GM12891 (cell line): Measurements from ENCODE around the gene C9orf152.
A peak's percentile ranks its signal among the peaks of the same experiment; 100 is the strongest.
"Not testable (repeated sequence)": the region's sequence is repeated elsewhere in the genome, so short reads cannot be mapped to it uniquely, and the experiment has no call there.

Experiments
- DNase-seq: peaks from one replicate; pipeline ENCODE4 v3.0.0; 2011; ENCODE audit warnings: low spot score; ENCODE audit not compliant: insufficient read length
- FAIRE-seq: peaks from 2 replicates; lab custom pipeline; 2011; peaks lifted over from hg19 to GRCh38; lab: Jason Lieb, UNC
- PAX5 ChIP-seq: IDR thresholded peaks from 2 replicates; pipeline ENCODE4 v1.6.1; 2011; ENCODE audit warnings: low read length, moderate library complexity, mild to moderate bottlenecking; ENCODE audit not compliant: insufficient read depth, severe bottlenecking
- POLR2A ChIP-seq: IDR thresholded peaks from 2 replicates; pipeline ENCODE4 v1.6.1; 2011; ENCODE audit warnings: low read depth, low read length, control low read depth
- POLR2AphosphoS5 ChIP-seq: IDR thresholded peaks from 2 replicates; pipeline ENCODE4 v1.6.1; 2011; ENCODE audit warnings: low read depth, low read length, control low read depth
- POU2F2 ChIP-seq: IDR thresholded peaks from 2 replicates; pipeline ENCODE4 v1.6.1; 2011; ENCODE audit warnings: low read depth, mild to moderate bottlenecking, control low read depth, low read length, moderate library complexity
- SPI1 ChIP-seq: IDR thresholded peaks from 2 replicates; pipeline ENCODE4 v1.6.1; 2011; ENCODE audit warnings: low read depth, low read length, control low read depth
- TAF1 ChIP-seq: IDR thresholded peaks from 2 replicates; pipeline ENCODE4 v1.6.1; 2011; ENCODE audit warnings: low read depth, low read length, control low read depth

The C9orf152 gene

GRCh38 chr9:110217656-110218099, 9.7 kb upstream of the C9orf152 start:
- TF ChIP-seq POLR2AphosphoS5, result no peak
- no peak for TF ChIP-seq SPI1
- no peak for TF ChIP-seq POLR2A
- TF ChIP-seq PAX5, result no peak
- TF ChIP-seq POU2F2, result no peak
- no peak for TF ChIP-seq TAF1
- DNase-seq (no peak), FAIRE-seq (peak; percentile 38)

GRCh38 chr9:110214586-110215355, 6.8 kb upstream of the C9orf152 start:
- no peak for FAIRE-seq

GRCh38 chr9:110214090-110214489, 6.1 kb upstream of the C9orf152 start:
- DNase-seq, result no peak
- TF ChIP-seq POLR2A (no peak), TAF1 (no peak), POU2F2 (no peak), SPI1 (no peak)
- FAIRE-seq, result no peak

More at GRCh38 chr9:110214586-110215355, 6.8 kb upstream of the C9orf152 start:
- DNase-seq, result no peak
- TF ChIP-seq PAX5, result no peak
- no peak for TF ChIP-seq TAF1
- TF ChIP-seq SPI1, result no peak
- TF ChIP-seq POU2F2, result no peak
- TF ChIP-seq POLR2A, result no peak
- TF ChIP-seq POLR2AphosphoS5, result no peak

GRCh38 chr9:110213413-110214044, 5.6 kb upstream of the C9orf152 start:
- FAIRE-seq, result no peak
- no peak for TF ChIP-seq PAX5
- TF ChIP-seq SPI1, result no peak
- no peak for DNase-seq

GRCh38 chr9:110207071-110207641, 803 bp downstream of the C9orf152 start:
- no peak for DNase-seq
- no peak for TF ChIP-seq POU2F2
- no peak for TF ChIP-seq PAX5
- no peak for TF ChIP-seq POLR2A
- no peak for FAIRE-seq

GRCh38 chr9:110206389-110206788, 1.6 kb downstream of the C9orf152 start:
- FAIRE-seq (no peak), DNase-seq (no peak)
- TF ChIP-seq POLR2A (no peak), SPI1 (no peak), POLR2AphosphoS5 (no peak), POU2F2 (no peak), TAF1 (no peak), PAX5 (no peak)

GRCh38 chr9:110205612-110206011, 2.3 kb downstream of the C9orf152 start:
- FAIRE-seq, DNase-seq: not testable (repeated sequence)

- DNase-seq (no peak), FAIRE-seq (no peak)
- no peak for TF ChIP-seq TAF1
- TF ChIP-seq SPI1, result no peak
- no peak for TF ChIP-seq POLR2A
- no peak for TF ChIP-seq POU2F2
- TF ChIP-seq POLR2AphosphoS5, result no peak
- TF ChIP-seq PAX5, result no peak
Observed at GRCh38 chr9:110202232-110202631, 5.7 kb downstream of the C9orf152 start.

- TF ChIP-seq PAX5, result no peak
- no peak for TF ChIP-seq POLR2A
- no peak for TF ChIP-seq TAF1
- TF ChIP-seq POLR2AphosphoS5, result no peak
- no peak for TF ChIP-seq POU2F2
- TF ChIP-seq SPI1, result no peak
- FAIRE-seq (no peak), DNase-seq (no peak)
Observed at GRCh38 chr9:110199643-110200042, 8.3 kb downstream of the C9orf152 start.

- DNase-seq (no peak), FAIRE-seq (no peak)
- no peak for TF ChIP-seq TAF1
Observed at GRCh38 chr9:110198357-110198756, 9.6 kb downstream of the C9orf152 start.

GRCh38 chr9:110197330-110198187, 10.4 kb downstream of the C9orf152 start:
- no peak for DNase-seq
- TF ChIP-seq POU2F2, result no peak
- TF ChIP-seq POLR2AphosphoS5, result no peak
- no peak for TF ChIP-seq SPI1
- TF ChIP-seq PAX5, result no peak
- no peak for TF ChIP-seq TAF1
- no peak for TF ChIP-seq POLR2A
- FAIRE-seq, result no peak

GRCh38 chr9:110196084-110196499, 11.9 kb downstream of the C9orf152 start:
- not testable (repeated sequence) for FAIRE-seq

More at GRCh38 chr9:110196084-110196499, 11.9 kb downstream of the C9orf152 start:
- DNase-seq, result not testable (repeated sequence)
